ENCODE measurements around the gene FCRL3. TPM values are rescaled to one million over a fixed set of nuclear protein-coding genes. Genes with fewer than 3 reads are reported as not detected.

Gene FCRL3
- total RNA-seq, 1 experiment from 2014 or later, result not detected

GRCh38 chr1:157639800-157640199 is 60.8 kb downstream of the FCRL3 start:
- POLR2A ChIA-PET (ENCODE audit: unreplicated experiment), result no interaction called here
- H2AFZ ChIP-seq (ENCODE audit: low read length), result no peak overlapping the region
- no peaks in the 10 kb centered on the region for H4K20me1 ChIP-seq (ENCODE audit: low read length)
- H3F3A ChIP-seq (ENCODE audit: low read length, unreplicated experiment), result no peaks in the 10 kb centered on the region
- CTCF ChIA-PET, result no interaction called here
- H3K79me2 ChIP-seq (ENCODE audit: low read length), result no peaks in the 10 kb centered on the region
- no peaks in the 10 kb centered on the region for H3K4me1 ChIP-seq (ENCODE audit: insufficient read depth, low read length)
- no TSS peak for BruUV-seq (replicated peaks)
- no peaks in the 10 kb centered on the region for H3K9me2 ChIP-seq (replicated peaks; ENCODE audit: low read length)
- H3K36me3 ChIP-seq (ENCODE audit: low read depth, low read length), result no peaks in the 10 kb centered on the region
- no peak overlapping the region for H3K4me3 ChIP-seq (ENCODE audit: low read length)
- H3K9me3 ChIP-seq (ENCODE audit: low read length), result no peaks in the 10 kb centered on the region
- TF ChIP-seq CTCF (conservative IDR thresholded peaks at IDR 0.05; ENCODE audit: low read depth, low read length) (no peak), EZH2phosphoT487 (IDR thresholded peaks at IDR 0.05; ENCODE audit: borderline replicate concordance, low read length) (no peak), EZH2 (IDR thresholded peaks at IDR 0.05; ENCODE audit: low read length, unreplicated experiment) (no peak)
- ATAC-seq, result no peak
- DNase-seq, result no peak
- H3K9ac ChIP-seq (ENCODE audit: low read length), result no peak overlapping the region
- H3K27me3 ChIP-seq (ENCODE audit: low read length), result peaks cover 11% of the 10 kb centered on the region; the same call in 1 of the 2 replicates
- intact Hi-C loops (cut with micrococcal nuclease), result no loop called here
- H3K4me2 ChIP-seq (ENCODE audit: low read length), result no peak overlapping the region
- no peak overlapping the region for H3K27ac ChIP-seq (ENCODE audit: low read length)

GRCh38 chr1:157628773-157629172 is 71.8 kb downstream of the FCRL3 start:
- H3K79me2 ChIP-seq (ENCODE audit: low read length), result no peaks in the 10 kb centered on the region
- H3K27me3 ChIP-seq (ENCODE audit: low read length), result peaks cover 30% of the 10 kb centered on the region
- POLR2A ChIA-PET (ENCODE audit: unreplicated experiment), result no interaction called here
- H3F3A ChIP-seq (ENCODE audit: low read length, unreplicated experiment), result no peaks in the 10 kb centered on the region
- CTCF ChIA-PET, result no interaction called here
- intact Hi-C loops (cut with micrococcal nuclease), result no loop called here
- no peak overlapping the region for H3K4me2 ChIP-seq (ENCODE audit: low read length)
- no peak overlapping the region for H3K9ac ChIP-seq (ENCODE audit: low read length)
- no peak for DNase-seq
- H3K36me3 ChIP-seq (ENCODE audit: low read depth, low read length), result no peaks in the 10 kb centered on the region
- BruUV-seq (replicated peaks), result no TSS peak
- no peak overlapping the region for H3K4me3 ChIP-seq (ENCODE audit: low read length)
- H3K4me1 ChIP-seq (ENCODE audit: insufficient read depth, low read length), result no peaks in the 10 kb centered on the region
- ATAC-seq, result no peak
- no peak for TF ChIP-seq EZH2 (IDR thresholded peaks at IDR 0.05; ENCODE audit: low read length, unreplicated experiment)
- no peak for TF ChIP-seq EZH2phosphoT487 (IDR thresholded peaks at IDR 0.05; ENCODE audit: borderline replicate concordance, low read length)
- TF ChIP-seq CTCF (conservative IDR thresholded peaks at IDR 0.05; ENCODE audit: low read depth, low read length), result no peak
- no peak overlapping the region for H2AFZ ChIP-seq (ENCODE audit: low read length)
- no peaks in the 10 kb centered on the region for H3K9me2 ChIP-seq (replicated peaks; ENCODE audit: low read length)
- H3K9me3 ChIP-seq (ENCODE audit: low read length), result no peaks in the 10 kb centered on the region
- H3K27ac ChIP-seq (ENCODE audit: low read length), result no peak overlapping the region
- H4K20me1 ChIP-seq (ENCODE audit: low read length), result no peaks in the 10 kb centered on the region

Other genes starting within 250 kb of the FCRL3 start
- not detected in 2 replicates for gene FCRL5, start 148.3 kb downstream of the FCRL3 start, total RNA-seq (2014; rRNA removed)
- not detected in 2 replicates for gene FCRL4, start 102.7 kb downstream of the FCRL3 start, total RNA-seq (2014; rRNA removed)
- not detected in 2 replicates for gene FCRL2, start 76.4 kb upstream of the FCRL3 start, total RNA-seq (2014; rRNA removed)
- gene FCRL1, start 119.4 kb upstream of the FCRL3 start, total RNA-seq (2014; rRNA removed), result not detected in 2 replicates
- not detected in 2 replicates for gene CD5L, start 141.0 kb upstream of the FCRL3 start, total RNA-seq (2014; rRNA removed)